Activated CD4-positive, alpha-beta T cell treated with anti-CD3 and anti-CD28 coated beads for 4 hours (primary cell): Measurements from ENCODE around the gene SLC2A6.

Experiments
- DNase-seq, 2 donors: peaks; one replicate each; pipeline ENCODE4 v3.0.0-alpha.2; 2020

The SLC2A6 gene

GRCh38 chr9:133495327-133496293 is 16.7 kb upstream of the SLC2A6 start:
- DNase-seq, result no peak

- no peak for DNase-seq
Observed at GRCh38 chr9:133494636-133495326, 15.9 kb upstream of the SLC2A6 start.

GRCh38 chr9:133493845-133494540 is 15.1 kb upstream of the SLC2A6 start:
- no peak for DNase-seq

- DNase-seq, result no peak
Observed at GRCh38 chr9:133493428-133493827, 14.5 kb upstream of the SLC2A6 start.

GRCh38 chr9:133492061-133493021 is 13.4 kb upstream of the SLC2A6 start:
- DNase-seq, result no peak

- DNase-seq, result no peak
Observed at GRCh38 chr9:133491656-133491925, 12.7 kb upstream of the SLC2A6 start.

- no peak for DNase-seq
Observed at GRCh38 chr9:133490865-133491655, 12.2 kb upstream of the SLC2A6 start.

GRCh38 chr9:133490201-133490681 is 11.3 kb upstream of the SLC2A6 start:
- DNase-seq, result no peak

- DNase-seq, result no peak
Observed at GRCh38 chr9:133489253-133490190, 10.6 kb upstream of the SLC2A6 start.

- no peak for DNase-seq
Observed at GRCh38 chr9:133488686-133489252, 9.9 kb upstream of the SLC2A6 start.

GRCh38 chr9:133487331-133487725 is 8.4 kb upstream of the SLC2A6 start:
- DNase-seq, result no peak

GRCh38 chr9:133485531-133486260 is 6.8 kb upstream of the SLC2A6 start:
- DNase-seq, result no peak

GRCh38 chr9:133484671-133485437 is 6.0 kb upstream of the SLC2A6 start:
- no peak for DNase-seq

GRCh38 chr9:133483611-133484010 is 4.7 kb upstream of the SLC2A6 start:
- DNase-seq, result no peak

- DNase-seq, result no peak
Observed at GRCh38 chr9:133477992-133478850, 678 bp downstream of the SLC2A6 start.

- DNase-seq, result no peak
Observed at GRCh38 chr9:133477461-133477860, 1.4 kb downstream of the SLC2A6 start.

- DNase-seq, result no peak
Observed at GRCh38 chr9:133476941-133477340, 2.0 kb downstream of the SLC2A6 start.
